ENCODE measurements around the gene THUMPD1.

The THUMPD1 gene

GRCh38 chr16:20741554-20742285, at the start of gene THUMPD1:
TSS of gene THUMPD1 (minus strand) at chr16:20741818. CDS start at chr16:20741739, 79 bp downstream.
- TF ChIP-seq GATA2 (IDR thresholded peaks at IDR 0.05; ENCODE audit: low read depth, low read length) (no peak), GATA3 (IDR thresholded peaks at IDR 0.05; ENCODE audit: low read depth, low read length) (no peak)

GRCh38 chr16:20789130-20789529, 47.5 kb upstream of the THUMPD1 start:
- TF ChIP-seq GATA2 (IDR thresholded peaks at IDR 0.05; ENCODE audit: low read depth, low read length) = no peak
- TF ChIP-seq GATA3 (IDR thresholded peaks at IDR 0.05; ENCODE audit: low read depth, low read length) = no peak

- no peak for TF ChIP-seq GATA3 (IDR thresholded peaks at IDR 0.05; ENCODE audit: low read depth, low read length)
Measured at GRCh38 chr16:20784204-20784603, 42.6 kb upstream of the THUMPD1 start.

GRCh38 chr16:20782470-20782869, 40.9 kb upstream of the THUMPD1 start:
- TF ChIP-seq GATA2 (IDR thresholded peaks at IDR 0.05; ENCODE audit: low read depth, low read length) (no peak), GATA3 (IDR thresholded peaks at IDR 0.05; ENCODE audit: low read depth, low read length) (no peak)

GRCh38 chr16:20781697-20782096, 40.1 kb upstream of the THUMPD1 start:
- TF ChIP-seq GATA2 (IDR thresholded peaks at IDR 0.05; ENCODE audit: low read depth, low read length) = no peak
- TF ChIP-seq GATA3 (IDR thresholded peaks at IDR 0.05; ENCODE audit: low read depth, low read length) = no peak

GRCh38 chr16:20774703-20775362, 33.2 kb upstream of the THUMPD1 start:
- TF ChIP-seq GATA2 (IDR thresholded peaks at IDR 0.05; ENCODE audit: low read depth, low read length) = no peak
- TF ChIP-seq GATA3 (IDR thresholded peaks at IDR 0.05; ENCODE audit: low read depth, low read length) = no peak

GRCh38 chr16:20773679-20774078, 32.1 kb upstream of the THUMPD1 start:
- no peak for TF ChIP-seq GATA3 (IDR thresholded peaks at IDR 0.05; ENCODE audit: low read depth, low read length)
- TF ChIP-seq GATA2 (IDR thresholded peaks at IDR 0.05; ENCODE audit: low read depth, low read length) = no peak

- TF ChIP-seq GATA3 (IDR thresholded peaks at IDR 0.05; ENCODE audit: low read depth, low read length) (no peak), GATA2 (IDR thresholded peaks at IDR 0.05; ENCODE audit: low read depth, low read length) (no peak)
Measured at GRCh38 chr16:20768818-20769217, 27.2 kb upstream of the THUMPD1 start.

- no peak for TF ChIP-seq GATA3 (IDR thresholded peaks at IDR 0.05; ENCODE audit: low read depth, low read length)
- TF ChIP-seq GATA2 (IDR thresholded peaks at IDR 0.05; ENCODE audit: low read depth, low read length) = no peak
Measured at GRCh38 chr16:20768121-20768520, 26.5 kb upstream of the THUMPD1 start.

- TF ChIP-seq GATA2 (IDR thresholded peaks at IDR 0.05; ENCODE audit: low read depth, low read length) = no peak
- TF ChIP-seq GATA3 (IDR thresholded peaks at IDR 0.05; ENCODE audit: low read depth, low read length) = no peak
Measured at GRCh38 chr16:20767577-20767976, 26.0 kb upstream of the THUMPD1 start.

GRCh38 chr16:20766294-20766693, 24.7 kb upstream of the THUMPD1 start:
- no peak for TF ChIP-seq GATA2 (IDR thresholded peaks at IDR 0.05; ENCODE audit: low read depth, low read length)

GRCh38 chr16:20765732-20766131, 24.1 kb upstream of the THUMPD1 start:
- no peak for TF ChIP-seq GATA3 (IDR thresholded peaks at IDR 0.05; ENCODE audit: low read depth, low read length)
- TF ChIP-seq GATA2 (IDR thresholded peaks at IDR 0.05; ENCODE audit: low read depth, low read length) = no peak

GRCh38 chr16:20763461-20764232, 22.0 kb upstream of the THUMPD1 start, which contains the start of gene ACSM3:
TSS of gene ACSM3 (plus strand) at chr16:20764014. CDS start at chr16:20770035, 6,021 bp downstream.
- TF ChIP-seq GATA3 (IDR thresholded peaks at IDR 0.05; ENCODE audit: low read depth, low read length) (no peak), GATA2 (IDR thresholded peaks at IDR 0.05; ENCODE audit: low read depth, low read length) (no peak)

- TF ChIP-seq GATA2 (IDR thresholded peaks at IDR 0.05; ENCODE audit: low read depth, low read length) (no peak), GATA3 (IDR thresholded peaks at IDR 0.05; ENCODE audit: low read depth, low read length) (no peak)
Measured at GRCh38 chr16:20762404-20763123, 20.9 kb upstream of the THUMPD1 start.

Measured in SH-SY5Y (cell line).